Neural cell (in vitro differentiated cells): ENCODE results near the gene OTUB1. TPM values are rescaled to one million over a fixed set of nuclear protein-coding genes. Genes with fewer than 3 reads are reported as not detected.

Experiments
- H2AFZ ChIP-seq: fragments of 200-600, 300-800 bp; sonication (generic), shearing (Covaris generic); 2 replicates; pipeline ENCODE4 v1.6.0; 2014; ENCODE audit warnings: low read depth, mild to moderate bottlenecking, antibody characterized with exemption, low read length, moderate library complexity
- H3F3A ChIP-seq: fragments of 200-600 bp; shearing (Covaris generic); 2 replicates; pipeline ENCODE4 v1.6.1; 2016; ENCODE audit warnings: mild to moderate bottlenecking, moderate library complexity, mixed read lengths, antibody characterized with exemption, low read length; ENCODE audit not compliant: insufficient read depth, poor library complexity, severe bottlenecking
- H3K27ac ChIP-seq: fragments of 200-600, 300-800 bp; sonication (generic), shearing (Covaris generic); 2 replicates; pipeline ENCODE4 v1.5.1; 2014; ENCODE audit warnings: mild to moderate bottlenecking, low read length, moderate library complexity
- H3K27me3 ChIP-seq: fragments of 300-800, 200-600 bp; sonication (generic), shearing (Covaris generic); 2 replicates; pipeline ENCODE4 v1.6.0; 2014; ENCODE audit warnings: mild to moderate bottlenecking, low read depth, low read length, moderate library complexity; ENCODE audit not compliant: insufficient read depth
- H3K36me3 ChIP-seq: fragments of 300-800, 200-600 bp; sonication (generic), shearing (Covaris generic); 2 replicates; pipeline ENCODE4 v1.5.1; 2014; ENCODE audit warnings: mild to moderate bottlenecking, antibody characterized with exemption, low read length, moderate library complexity; ENCODE audit not compliant: insufficient read depth
- H3K4me2 ChIP-seq: fragments of 300-800, 200-600 bp; sonication (generic), shearing (Covaris generic); 2 replicates; pipeline ENCODE4 v1.6.0; 2014; ENCODE audit warnings: mild to moderate bottlenecking, low read length
- H3K4me3 ChIP-seq: fragments of 300-800, 200-600 bp; sonication (generic), shearing (Covaris generic); 2 replicates; pipeline ENCODE4 v1.5.1; 2014; ENCODE audit warnings: mild to moderate bottlenecking, low read length, moderate library complexity
- H3K79me2 ChIP-seq: fragments of 200-600 bp; shearing (Covaris generic); replicated peaks from 2 replicates; pipeline ENCODE4 v1.6.0; 2014; ENCODE audit warnings: mild to moderate bottlenecking, low read length, moderate library complexity; ENCODE audit not compliant: insufficient read depth
- H3K9ac ChIP-seq: fragments of 300-800, 200-600 bp; sonication (generic), shearing (Covaris generic); 2 replicates; pipeline ENCODE4 v1.6.1; 2016; ENCODE audit warnings: mild to moderate bottlenecking, low read length, mixed read lengths
- H3K9me2 ChIP-seq: fragments of 200-600 bp; shearing (Covaris generic); 2 replicates; pipeline ENCODE4 v1.6.1; 2016; ENCODE audit warnings: mild to moderate bottlenecking, low read length, mixed read lengths; ENCODE audit not compliant: insufficient read depth
- H3K9me3 ChIP-seq: fragments of 200-600, 300-800 bp; sonication (generic), shearing (Covaris generic); 2 replicates; pipeline ENCODE4 v1.6.1; 2016; ENCODE audit warnings: mild to moderate bottlenecking, mixed run types, low read length, moderate library complexity, mixed read lengths
- H4K20me1 ChIP-seq: fragments of 200-600 bp; shearing (Covaris generic); 2 replicates; pipeline ENCODE4 v1.6.1; 2016; ENCODE audit warnings: mild to moderate bottlenecking, mixed run types; ENCODE audit not compliant: insufficient read depth
- EP300 ChIP-seq: fragments of 450-650 bp; conservative IDR thresholded peaks from 2 replicates; pipeline ENCODE4 v1.6.1; 2014; ENCODE audit warnings: antibody characterized with exemption, mild to moderate bottlenecking, moderate library complexity; ENCODE audit not compliant: poor library complexity, severe bottlenecking
- EZH2 ChIP-seq: fragments of 200-600, 300-800 bp; shearing (Covaris generic), sonication (generic); IDR thresholded peaks from 2 replicates; pipeline ENCODE4 v1.6.1; 2014; ENCODE audit warnings: antibody characterized with exemption, low read length, borderline replicate concordance, mild to moderate bottlenecking; ENCODE audit not compliant: insufficient read depth, poor library complexity, severe bottlenecking
- MXI1 ChIP-seq: fragments of 450-650 bp; conservative IDR thresholded peaks from 2 replicates; pipeline ENCODE4 v1.6.1; 2014; ENCODE audit warnings: antibody characterized with exemption, mild to moderate bottlenecking; ENCODE audit not compliant: poor library complexity, severe bottlenecking
- POLR2AphosphoS5 ChIP-seq: IDR thresholded peaks from 2 replicates; pipeline ENCODE4 v1.6.1; 2012
- RAD21 ChIP-seq: fragments of 450-650 bp; conservative IDR thresholded peaks from 2 replicates; pipeline ENCODE4 v1.6.1; 2014; ENCODE audit warnings: antibody characterized with exemption, mild to moderate bottlenecking, moderate library complexity
- SMC3 ChIP-seq: fragments of 450-650 bp; conservative IDR thresholded peaks from 2 replicates; pipeline ENCODE4 v1.6.1; 2014; ENCODE audit warnings: antibody characterized with exemption, mild to moderate bottlenecking, moderate library complexity; ENCODE audit not compliant: poor library complexity
- TAF1 ChIP-seq: IDR thresholded peaks from 2 replicates; pipeline ENCODE4 v1.6.1; 2012; ENCODE audit warnings: low read depth
- polyA minus RNA-seq: library from RNA; depleted of rRNA, polyadenylated mRNA; stranded (reverse); fragments of >200 nt; gene quantifications from 2 replicates; pipeline ENCODE4 v1.2.3, GENCODE V29; 2014
- polyA plus RNA-seq: library from polyadenylated mRNA; depleted of rRNA; stranded (reverse); fragments of >200 nt; gene quantifications from 2 replicates; pipeline ENCODE4 v1.2.3, GENCODE V29; 2014
- TF ChIP-seq, protein P1 (sequence below): IDR thresholded peaks from 2 replicates; pipeline ENCODE4 v1.6.1; 2012; ENCODE audit warnings: borderline replicate concordance
- TF ChIP-seq, protein P2 (sequence below): fragments of 450-650 bp; IDR thresholded peaks from 2 replicates; pipeline ENCODE4 v1.5.1; 2014; ENCODE audit warnings: antibody characterized with exemption, mild to moderate bottlenecking, moderate library complexity; ENCODE audit not compliant: poor library complexity, severe bottlenecking

The OTUB1 gene, protein sequence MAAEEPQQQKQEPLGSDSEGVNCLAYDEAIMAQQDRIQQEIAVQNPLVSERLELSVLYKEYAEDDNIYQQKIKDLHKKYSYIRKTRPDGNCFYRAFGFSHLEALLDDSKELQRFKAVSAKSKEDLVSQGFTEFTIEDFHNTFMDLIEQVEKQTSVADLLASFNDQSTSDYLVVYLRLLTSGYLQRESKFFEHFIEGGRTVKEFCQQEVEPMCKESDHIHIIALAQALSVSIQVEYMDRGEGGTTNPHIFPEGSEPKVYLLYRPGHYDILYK
- 103 and 131 TPM in 2 replicates for polyA plus RNA-seq
- polyA minus RNA-seq: 41.9 and 49.7 TPM in 2 replicates

DNA sequence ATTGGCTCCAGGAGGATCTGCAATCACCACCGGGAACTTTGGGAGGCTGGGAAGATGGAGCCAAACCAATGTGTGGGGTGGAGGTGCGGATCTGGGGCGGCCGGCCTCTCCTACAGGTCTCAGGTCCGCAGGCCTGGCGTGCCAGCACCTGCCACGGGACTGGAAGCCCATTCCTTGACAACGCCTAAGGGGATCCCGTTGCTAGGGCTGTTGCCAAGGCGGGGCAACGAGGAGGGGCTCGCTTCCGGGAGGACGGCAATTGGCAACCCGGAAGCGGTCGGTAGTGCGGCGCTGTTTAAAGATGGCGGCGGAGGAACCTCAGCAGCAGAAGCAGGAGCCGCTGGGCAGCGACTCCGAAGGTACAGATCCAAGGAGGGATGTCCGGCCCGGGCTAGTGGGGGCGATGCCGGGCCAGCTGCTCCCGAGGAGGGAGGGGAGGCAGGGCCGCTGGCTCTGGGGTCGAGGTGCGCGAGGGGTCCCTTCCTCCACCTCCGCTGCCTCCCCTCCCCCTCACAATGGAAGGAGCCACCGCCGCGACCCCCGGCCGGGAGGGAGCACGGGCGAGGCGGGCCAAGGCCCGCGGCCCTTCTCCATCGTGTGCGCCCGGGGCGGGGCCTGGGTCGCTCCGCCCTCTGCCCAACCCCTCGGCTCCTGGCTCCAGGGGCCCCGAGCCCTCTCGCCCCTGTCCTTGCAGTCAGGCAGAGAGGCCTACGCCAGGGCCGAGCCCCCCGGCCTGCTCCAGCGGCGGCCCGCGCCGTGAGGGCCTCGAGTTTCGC is at the start of gene OTUB1:
TSS of gene OTUB1 (plus strand) at position 283 of the 776 bp plus-strand sequence. CDS start at position 302, 19 bp downstream.
- H3K79me2 ChIP-seq: peaks cover 23% of the 10 kb centered on the region
- H2AFZ ChIP-seq: peak within 1 kb of the TSS; percentile 56

DNA sequence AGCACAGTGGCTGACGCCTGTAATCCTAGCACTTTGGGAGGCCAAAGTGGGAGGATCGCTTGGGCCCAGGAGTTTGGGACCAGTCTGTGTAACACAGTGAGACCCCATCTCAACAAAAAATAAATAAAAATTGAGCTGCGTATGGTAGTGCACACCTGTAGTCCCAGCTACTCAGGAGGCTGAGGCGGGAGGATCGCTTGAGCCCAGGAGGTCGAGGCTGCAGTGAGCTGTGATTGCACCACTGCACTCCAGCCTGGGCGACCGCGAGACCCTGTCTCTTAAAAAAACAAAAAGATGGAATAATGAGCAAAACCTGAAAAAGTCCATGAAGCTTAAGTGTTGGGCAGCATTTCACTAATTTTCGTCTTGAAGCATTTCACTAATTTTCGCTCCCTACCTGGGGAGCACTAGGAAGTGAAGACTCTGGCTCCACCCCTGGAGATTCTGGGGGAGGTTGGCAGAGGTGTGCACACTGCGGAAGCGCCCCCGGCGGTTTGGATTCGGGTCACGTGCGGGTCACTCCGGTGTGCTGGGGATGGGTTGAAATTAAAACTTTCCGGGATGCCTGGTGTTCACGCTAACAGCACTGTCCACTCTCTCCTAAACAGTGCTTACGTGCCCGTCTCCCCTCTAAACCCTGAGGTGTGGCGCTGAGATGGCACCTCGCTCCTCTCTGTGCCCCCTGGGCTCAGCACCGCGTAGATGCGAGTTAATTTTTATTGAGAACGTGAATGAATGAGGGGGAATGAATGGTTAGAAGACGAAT is 48.3 kb upstream of the OTUB1 start:
- peak overlapping the region; percentile 38 for H3K9ac ChIP-seq
- no peak for TF ChIP-seq TAF1
- no peak for TF ChIP-seq SMC3
- TF ChIP-seq EZH2: no peak
- no peak for TF ChIP-seq MXI1
- TF ChIP-seq, protein P1, sequence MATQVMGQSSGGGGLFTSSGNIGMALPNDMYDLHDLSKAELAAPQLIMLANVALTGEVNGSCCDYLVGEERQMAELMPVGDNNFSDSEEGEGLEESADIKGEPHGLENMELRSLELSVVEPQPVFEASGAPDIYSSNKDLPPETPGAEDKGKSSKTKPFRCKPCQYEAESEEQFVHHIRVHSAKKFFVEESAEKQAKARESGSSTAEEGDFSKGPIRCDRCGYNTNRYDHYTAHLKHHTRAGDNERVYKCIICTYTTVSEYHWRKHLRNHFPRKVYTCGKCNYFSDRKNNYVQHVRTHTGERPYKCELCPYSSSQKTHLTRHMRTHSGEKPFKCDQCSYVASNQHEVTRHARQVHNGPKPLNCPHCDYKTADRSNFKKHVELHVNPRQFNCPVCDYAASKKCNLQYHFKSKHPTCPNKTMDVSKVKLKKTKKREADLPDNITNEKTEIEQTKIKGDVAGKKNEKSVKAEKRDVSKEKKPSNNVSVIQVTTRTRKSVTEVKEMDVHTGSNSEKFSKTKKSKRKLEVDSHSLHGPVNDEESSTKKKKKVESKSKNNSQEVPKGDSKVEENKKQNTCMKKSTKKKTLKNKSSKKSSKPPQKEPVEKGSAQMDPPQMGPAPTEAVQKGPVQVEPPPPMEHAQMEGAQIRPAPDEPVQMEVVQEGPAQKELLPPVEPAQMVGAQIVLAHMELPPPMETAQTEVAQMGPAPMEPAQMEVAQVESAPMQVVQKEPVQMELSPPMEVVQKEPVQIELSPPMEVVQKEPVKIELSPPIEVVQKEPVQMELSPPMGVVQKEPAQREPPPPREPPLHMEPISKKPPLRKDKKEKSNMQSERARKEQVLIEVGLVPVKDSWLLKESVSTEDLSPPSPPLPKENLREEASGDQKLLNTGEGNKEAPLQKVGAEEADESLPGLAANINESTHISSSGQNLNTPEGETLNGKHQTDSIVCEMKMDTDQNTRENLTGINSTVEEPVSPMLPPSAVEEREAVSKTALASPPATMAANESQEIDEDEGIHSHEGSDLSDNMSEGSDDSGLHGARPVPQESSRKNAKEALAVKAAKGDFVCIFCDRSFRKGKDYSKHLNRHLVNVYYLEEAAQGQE: no peak
- TF ChIP-seq POLR2AphosphoS5: no peak
- TF ChIP-seq RAD21: no peak
- TF ChIP-seq EP300: no peak

More for the DNA sequence above, at the start of gene OTUB1:
- H3K27me3 ChIP-seq: no peaks in the 10 kb centered on the region
- H3K9me2 ChIP-seq: no peaks in the 10 kb centered on the region
- H3K9me3 ChIP-seq: no peaks in the 10 kb centered on the region
- H3K4me2 ChIP-seq: peak within 1 kb of the TSS; percentile 96
- no peaks in the 10 kb centered on the region for H4K20me1 ChIP-seq
- H3K4me3 ChIP-seq: peak within 1 kb of the TSS; percentile 98
- H3K9ac ChIP-seq: peak within 1 kb of the TSS; percentile 88
- no peaks in the 10 kb centered on the region for H3F3A ChIP-seq
- peak within 1 kb of the TSS; percentile 89 for H3K27ac ChIP-seq
- peak; percentile 90 for TF ChIP-seq POLR2AphosphoS5
- TF ChIP-seq, protein P1: peak; percentile 81
- TF ChIP-seq TAF1: peak; percentile 84
- TF ChIP-seq RAD21: peak; percentile 38
- TF ChIP-seq EZH2: no peak
- peak; percentile 79 for TF ChIP-seq MXI1
- peak; percentile 44 for TF ChIP-seq SMC3
- TF ChIP-seq, protein P2, sequence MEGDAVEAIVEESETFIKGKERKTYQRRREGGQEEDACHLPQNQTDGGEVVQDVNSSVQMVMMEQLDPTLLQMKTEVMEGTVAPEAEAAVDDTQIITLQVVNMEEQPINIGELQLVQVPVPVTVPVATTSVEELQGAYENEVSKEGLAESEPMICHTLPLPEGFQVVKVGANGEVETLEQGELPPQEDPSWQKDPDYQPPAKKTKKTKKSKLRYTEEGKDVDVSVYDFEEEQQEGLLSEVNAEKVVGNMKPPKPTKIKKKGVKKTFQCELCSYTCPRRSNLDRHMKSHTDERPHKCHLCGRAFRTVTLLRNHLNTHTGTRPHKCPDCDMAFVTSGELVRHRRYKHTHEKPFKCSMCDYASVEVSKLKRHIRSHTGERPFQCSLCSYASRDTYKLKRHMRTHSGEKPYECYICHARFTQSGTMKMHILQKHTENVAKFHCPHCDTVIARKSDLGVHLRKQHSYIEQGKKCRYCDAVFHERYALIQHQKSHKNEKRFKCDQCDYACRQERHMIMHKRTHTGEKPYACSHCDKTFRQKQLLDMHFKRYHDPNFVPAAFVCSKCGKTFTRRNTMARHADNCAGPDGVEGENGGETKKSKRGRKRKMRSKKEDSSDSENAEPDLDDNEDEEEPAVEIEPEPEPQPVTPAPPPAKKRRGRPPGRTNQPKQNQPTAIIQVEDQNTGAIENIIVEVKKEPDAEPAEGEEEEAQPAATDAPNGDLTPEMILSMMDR: no peak
- peak; percentile 51 for TF ChIP-seq EP300
- no peaks in the 10 kb centered on the region for H3K36me3 ChIP-seq

More for the DNA sequence above, 48.3 kb upstream of the OTUB1 start:
- Histone ChIP-seq H3K27ac (peak overlapping the region; percentile 39), H3K9me3 (no peaks in the 10 kb centered on the region), H3K36me3 (no peaks in the 10 kb centered on the region), H3K27me3 (no peaks in the 10 kb centered on the region), H4K20me1 (no peaks in the 10 kb centered on the region), H3F3A (peaks cover 5% of the 10 kb centered on the region), H3K9me2 (no peaks in the 10 kb centered on the region), H2AFZ (peak overlapping the region; percentile 14), H3K4me2 (peak overlapping the region; percentile 92), H3K4me3 (peak overlapping the region; percentile 96), H3K79me2 (peaks cover 30% of the 10 kb centered on the region)
